ENCODE measurements around the gene GSTCD. TPM values are rescaled to one million over a fixed set of nuclear protein-coding genes. Genes with fewer than 3 reads are reported as not detected.
"Not testable (repeated sequence)": the region's sequence is repeated elsewhere in the genome, so short reads cannot be mapped to it uniquely, and the experiment has no call there.

GSTCD gene
- total RNA-seq, 1 donor from 2014 or later = 12.8 TPM

GRCh38 chr4:105808030-105808749 is 99.6 kb downstream of the GSTCD start:
- DNase-seq = no peak

GRCh38 chr4:105808750-105809041 is 100.1 kb downstream of the GSTCD start:
- no peak for DNase-seq

GRCh38 chr4:105815701-105816100 is 107.1 kb downstream of the GSTCD start:
- DNase-seq = no peak

DNA sequence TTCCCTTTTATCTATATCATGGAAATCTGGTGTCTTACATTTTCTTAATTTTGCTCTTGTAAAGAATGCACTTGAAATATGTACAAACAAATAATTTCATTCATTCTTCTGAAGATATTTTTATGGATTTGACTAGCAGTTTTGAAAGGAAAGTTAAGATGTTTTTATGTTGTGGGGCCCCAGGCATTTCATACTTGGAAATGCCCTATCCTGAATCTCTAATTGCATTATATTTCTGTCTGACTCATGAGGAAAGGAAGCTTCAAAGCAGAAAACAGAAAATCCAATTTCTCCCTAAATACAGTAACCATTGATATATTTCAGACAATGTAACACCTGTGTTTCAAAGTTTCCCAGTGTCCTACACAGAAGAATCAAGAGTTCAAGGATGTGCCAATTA is 113.5 kb downstream of the GSTCD start:
- no peak for DNase-seq

DNA sequence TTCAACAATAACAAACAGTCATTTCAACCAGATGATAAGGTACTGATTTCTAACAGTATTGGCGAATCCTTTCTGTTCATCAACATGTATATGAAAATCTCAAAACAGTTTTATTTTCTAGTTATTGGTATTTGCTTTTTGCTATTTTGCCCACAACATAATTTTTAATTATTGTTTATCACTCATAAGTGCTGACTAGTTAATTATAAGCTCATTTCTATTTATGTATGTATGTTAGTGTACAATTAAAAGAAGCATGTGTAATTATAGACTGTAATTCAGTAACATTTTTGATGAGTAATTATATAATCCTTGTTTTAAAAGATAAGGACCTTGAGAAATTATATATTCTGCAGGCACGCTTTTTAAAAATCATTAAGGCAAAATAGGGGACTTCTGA is 119.5 kb downstream of the GSTCD start:
- DNase-seq = no peak

- DNase-seq = no peak
Observed at GRCh38 chr4:105831189-105831588, 122.6 kb downstream of the GSTCD start.

- no peak for DNase-seq
Observed at GRCh38 chr4:105835177-105835576, 126.6 kb downstream of the GSTCD start.

DNA sequence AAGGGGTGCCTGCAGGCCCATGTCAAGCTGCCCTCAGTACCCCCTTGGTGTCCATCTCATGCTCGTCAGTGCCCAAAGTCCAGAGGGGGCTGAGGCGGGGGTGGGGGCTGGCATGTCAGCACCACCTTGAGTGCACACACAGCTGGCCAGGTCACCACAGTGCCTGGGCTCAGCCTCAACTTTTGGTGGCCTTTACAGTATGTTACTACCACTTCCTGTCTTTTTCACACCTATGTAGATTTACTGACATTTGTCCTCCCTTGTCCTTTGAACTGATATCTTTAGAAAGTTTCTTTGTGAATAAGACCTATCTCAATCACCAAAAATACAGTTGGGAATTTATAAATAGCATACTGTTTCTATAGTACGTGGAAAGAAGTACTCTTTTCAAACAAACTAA is 128.0 kb downstream of the GSTCD start:
- no peak for DNase-seq

DNA sequence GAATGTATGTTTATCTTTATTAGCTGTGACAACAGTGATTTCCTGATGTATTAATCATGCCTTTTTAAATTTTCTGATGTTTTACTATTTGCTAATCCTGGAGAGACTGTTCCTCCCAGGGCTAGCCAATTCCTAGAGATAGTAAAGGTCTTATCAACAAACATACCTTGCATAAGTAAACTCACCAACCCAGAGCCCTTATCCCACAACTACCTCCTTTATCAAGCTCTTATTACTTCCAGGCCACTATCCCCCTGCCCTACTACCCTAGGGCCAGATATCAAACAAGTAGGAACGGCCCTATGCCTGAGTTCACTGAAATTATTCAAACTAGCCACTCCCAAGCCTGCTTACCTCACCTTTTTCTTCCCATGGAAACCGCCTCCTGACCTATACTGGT is 128.5 kb downstream of the GSTCD start:
- no peak for DNase-seq

DNA sequence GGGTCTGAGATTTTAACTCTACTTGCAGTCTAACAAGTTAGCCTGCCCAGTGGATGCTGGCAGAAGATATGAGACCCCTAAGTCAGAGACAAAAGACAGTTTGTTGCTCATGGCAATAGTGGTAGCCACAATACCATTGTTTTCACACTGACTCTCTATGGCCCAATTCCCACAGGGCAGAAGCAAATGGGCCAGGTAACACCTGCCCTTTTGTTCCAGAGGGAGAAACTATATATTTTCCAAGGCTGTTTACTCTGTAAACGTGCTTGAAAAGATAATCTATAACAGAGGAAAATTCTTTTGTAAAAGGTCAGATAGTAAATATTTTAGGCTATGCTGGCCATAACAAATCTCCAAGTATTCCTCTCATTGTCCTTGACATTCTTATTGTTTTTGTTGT is 129.5 kb downstream of the GSTCD start:
- DNase-seq = no peak

GRCh38 chr4:105840426-105841174 is 132.0 kb downstream of the GSTCD start:
- no peak for DNase-seq

DNA sequence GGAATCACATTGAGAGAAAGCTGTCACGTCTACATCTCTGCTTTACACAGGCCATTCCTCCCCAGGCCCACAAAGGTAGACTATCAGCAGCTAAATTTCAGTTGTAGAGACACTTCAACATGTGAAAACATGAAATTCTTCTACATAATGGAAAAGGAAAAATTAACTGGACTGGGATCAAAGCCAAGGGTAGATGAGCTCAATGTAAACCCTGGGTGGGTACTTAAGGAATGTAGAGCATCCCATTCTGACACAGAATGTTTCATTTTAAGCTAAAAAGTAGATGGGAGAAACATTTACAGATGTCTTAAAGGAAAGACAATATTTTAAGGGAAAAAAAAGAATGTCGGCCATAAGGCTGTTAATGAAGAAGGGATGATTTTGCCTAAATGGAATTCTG is 135.4 kb downstream of the GSTCD start:
- no peak for DNase-seq

DNA sequence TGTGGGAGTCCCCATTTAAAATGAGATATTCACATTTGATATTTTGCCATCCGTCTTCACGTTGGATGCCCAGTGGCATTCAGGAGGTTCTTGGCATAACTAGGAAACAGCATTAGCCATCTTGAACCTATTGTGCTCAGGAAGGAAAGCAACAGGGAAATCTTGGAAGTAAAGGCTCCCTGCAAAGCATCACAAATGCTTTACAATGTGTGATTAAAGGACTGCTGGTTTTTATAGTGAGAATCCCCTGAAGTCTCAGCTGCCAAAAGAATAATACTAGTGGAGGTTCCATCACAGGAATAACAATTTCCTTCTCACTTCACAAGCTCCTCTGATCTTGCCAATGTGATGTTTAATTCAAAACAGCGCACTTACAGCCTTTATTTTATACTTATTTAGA is 137.0 kb downstream of the GSTCD start:
- no peak for DNase-seq

- DNase-seq = not testable (repeated sequence)
Observed at GRCh38 chr4:105848359-105848758, 139.8 kb downstream of the GSTCD start.

GRCh38 chr4:105851196-105851595 is 142.6 kb downstream of the GSTCD start:
- no peak for DNase-seq

DNA sequence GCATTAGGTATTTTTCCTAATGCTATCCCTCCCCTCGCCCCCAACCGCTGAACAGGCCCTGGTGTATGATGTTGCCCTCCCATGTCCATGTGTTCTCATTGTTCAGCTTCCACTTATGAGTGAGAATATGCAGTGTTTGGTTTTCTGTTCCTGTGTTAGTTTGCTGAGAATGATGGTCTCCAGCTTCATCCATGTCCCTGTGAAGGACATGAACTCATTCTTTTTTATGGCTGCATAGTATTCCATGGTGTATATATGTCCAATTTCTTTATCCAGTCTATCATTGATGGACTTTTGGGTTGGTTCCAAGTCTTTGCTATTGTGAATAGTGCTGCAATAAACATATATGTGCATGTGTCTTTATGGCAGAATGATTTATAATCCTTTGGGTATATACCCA is 143.6 kb downstream of the GSTCD start:
- not testable (repeated sequence) for DNase-seq

DNA sequence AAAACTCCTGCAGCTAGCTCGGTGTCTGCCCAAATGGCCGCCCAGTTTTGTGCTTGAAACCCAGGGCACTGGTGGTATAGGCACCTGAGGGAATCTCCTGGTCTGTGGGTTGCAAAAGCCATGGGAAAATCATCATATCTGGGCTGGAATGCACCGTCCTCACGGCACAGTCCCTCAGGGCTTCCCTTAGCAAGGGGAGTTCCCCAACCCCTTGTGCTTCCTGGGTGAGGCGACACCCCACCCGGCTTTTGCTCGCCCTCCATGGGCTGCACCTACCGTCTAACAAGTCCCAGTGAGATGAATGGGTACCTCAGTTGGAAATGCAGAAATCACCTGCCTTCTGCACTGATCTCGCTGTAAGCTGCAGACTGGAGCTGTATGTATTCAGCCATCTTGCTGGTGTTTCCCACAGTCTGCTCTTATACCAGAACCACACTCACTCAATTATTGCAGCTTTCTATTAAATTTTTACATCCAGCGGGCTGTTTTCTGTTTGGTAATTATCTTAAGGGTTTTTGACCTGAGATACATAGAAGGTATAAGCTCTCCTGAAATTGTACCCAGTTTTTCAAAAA is 150.0 kb downstream of the GSTCD start:
- no peak for DNase-seq

DNA sequence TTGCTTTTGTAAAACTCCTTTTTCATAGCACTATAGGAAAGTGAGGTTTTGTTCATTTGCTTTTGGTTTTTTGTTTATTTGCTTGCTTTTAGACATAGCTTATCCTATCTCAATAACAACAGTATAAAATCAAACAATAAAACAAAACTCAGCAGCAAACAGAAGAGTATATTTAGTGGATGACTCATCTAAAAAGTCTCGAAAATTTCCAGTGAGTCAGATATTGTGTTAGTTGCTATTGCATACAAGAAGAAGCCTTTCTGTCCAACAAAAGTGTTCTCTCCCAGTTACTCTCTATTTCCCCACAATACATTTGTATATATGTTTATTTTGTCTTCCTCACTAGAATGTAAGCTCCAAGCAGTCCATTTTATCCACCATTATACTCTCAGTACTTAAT is 150.6 kb downstream of the GSTCD start:
- no peak for DNase-seq

GRCh38 chr4:105870963-105871362 is 162.4 kb downstream of the GSTCD start:
- no peak for DNase-seq

GRCh38 chr4:105871997-105872396 is 163.4 kb downstream of the GSTCD start:
- DNase-seq = no peak

DNA sequence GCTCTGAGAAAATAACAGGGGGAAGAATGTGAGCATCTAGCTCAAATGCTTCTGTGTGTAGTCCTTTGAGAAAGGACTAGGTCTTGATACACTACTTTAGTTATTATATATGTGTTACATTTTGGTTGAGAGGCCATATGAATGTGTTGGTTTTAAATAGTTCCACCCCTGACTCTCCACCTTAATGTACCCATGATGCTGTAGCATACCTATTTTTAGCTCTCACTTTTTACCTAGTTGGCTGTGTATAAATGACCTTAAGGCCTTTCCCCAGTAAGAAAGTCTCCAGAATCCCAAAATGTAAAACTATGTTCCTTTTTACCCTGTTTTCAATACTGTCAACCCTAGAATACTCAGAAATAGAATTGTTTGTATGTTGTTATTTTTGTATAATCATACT is 166.6 kb downstream of the GSTCD start:
- DNase-seq = no peak

- DNase-seq = no peak
Observed at GRCh38 chr4:105878668-105879067, 170.1 kb downstream of the GSTCD start.

GRCh38 chr4:105887508-105887907 is 178.9 kb downstream of the GSTCD start:
- DNase-seq = no peak
